Esophagus muscularis mucosa (tissue), 4 donors: ENCODE data around the gene GBA3. TPM values are rescaled to one million over a fixed set of nuclear protein-coding genes. Genes with fewer than 3 reads are reported as not detected.

Experiments
- DNase-seq: peaks from one replicate; pipeline ENCODE4 v3.0.0-alpha.2; 2017; ENCODE audit errors: extremely low spot score
- H3K27ac ChIP-seq, 4 donors: fragments of 200-600 bp; sonication (generic); replicated peaks in 1 of 4; 1 replicate in 3 of 4; 2 replicates in 1 of 4; pipeline ENCODE4 v1.5.1; 2016 to 2019; ENCODE audit warnings: mild to moderate bottlenecking in 1 of 4
- H3K27me3 ChIP-seq, 4 donors: fragments of 200-600 bp; sonication (generic); one replicate each; pipeline versions ENCODE4 v1.5.1 to v1.6.0; 2016 to 2019
- H3K36me3 ChIP-seq, 4 donors: fragments of 200-600 bp; sonication (generic); one replicate each; pipeline ENCODE4 v1.5.1; 2016 to 2019
- H3K4me1 ChIP-seq, 4 donors: fragments of 200-600 bp; sonication (generic); one replicate each; pipeline ENCODE4 v1.5.1; 2016 to 2019
- H3K4me3 ChIP-seq, 4 donors: fragments of 200-600 bp; sonication (generic); 1 replicate in 2 of 4; 2 replicates in 2 of 4; pipeline ENCODE4 v1.5.1; 2016 to 2019; ENCODE audit warnings: mild to moderate bottlenecking in 4 of 4, moderate library complexity in 1 of 4
- H3K9me3 ChIP-seq, 4 donors: fragments of 200-600 bp; sonication (generic); 1 replicate in 3 of 4; 2 replicates in 1 of 4; pipeline ENCODE4 v1.5.1; 2016 to 2019
- CTCF ChIP-seq, 3 experiments: fragments of 200-600 bp in 2 of 3; fragments of 450-650 bp in 1 of 3; sonication (generic) in 2 of 3; IDR thresholded peaks; one replicate each; pipeline ENCODE4 v1.5.1; 2017 to 2019; ENCODE audit warnings: antibody characterized with exemption in 3 of 3, mild to moderate bottlenecking in 2 of 3, moderate library complexity in 1 of 3
- EP300 ChIP-seq: sonication (generic); formaldehyde crosslinking; IDR thresholded peaks from one replicate; pipeline ENCODE4 v1.6.1; 2017; ENCODE audit warnings: antibody characterized with exemption
- POLR2A ChIP-seq: fragments of 450-650 bp; IDR thresholded peaks from one replicate; pipeline ENCODE4 v1.6.1; 2017; ENCODE audit warnings: antibody characterized with exemption, moderate library complexity, mild to moderate bottlenecking, low read depth
- POLR2AphosphoS5 ChIP-seq, 2 donors: sonication (generic); formaldehyde crosslinking; IDR thresholded peaks; one replicate each; pipeline ENCODE4 v1.6.1; 2017; ENCODE audit warnings: antibody characterized with exemption in 2 of 2
- WGBS: methylation state at CpG from one replicate; pipeline ENCODE4 v1.1.5; 2018; 5-methylcytosine and 5-hydroxymethylcytosine counted together
- intact Hi-C: fragments of 100-400 bp; cut with DNase I; formaldehyde crosslinking; loops from one replicate; pipeline ENCODE4 v1.15.1; 2023
- total RNA-seq, 4 donors: library from RNA; depleted of rRNA; stranded (reverse); fragments of >200 nt; gene quantifications; one replicate each; pipeline versions ENCODE4 v1.1.0 to v1.2.1, GENCODE V29; 2016

The GBA3 gene
- not detected for total RNA-seq

- Histone ChIP-seq H3K4me1 (no peaks in the 10 kb centered on the region), H3K27me3 (no peaks in the 10 kb centered on the region), H3K36me3 (no peaks in the 10 kb centered on the region), H3K9me3 (no peaks in the 10 kb centered on the region), H3K27ac (no peak within 1 kb of the TSS), H3K4me3 (no peak within 1 kb of the TSS)
- TF ChIP-seq POLR2A (no peak), EP300 (no peak), POLR2AphosphoS5 (IDR thresholded peaks at IDR 0.05) (no peak), CTCF (IDR thresholded peaks at IDR 0.05) (no peak)
- intact Hi-C loops: loop anchor here (2.0 to 5.0 kb wide), 2 partner anchors 280 to 904 kb away; no protein-coding TSS in a partner anchor
- 73% methylated on average over 1 of the region's 1 CpG for WGBS
- no peak for DNase-seq
These were observed at the start of gene GBA3 for GRCh38 chr4:22692736-22693135. Gene GBA3 (plus strand): TSS chr4:22692937.

GRCh38 chr4:22643952-22644351 lies 48.8 kb upstream of the GBA3 start:
- Histone ChIP-seq H3K4me1 (no peaks in the 10 kb centered on the region), H3K4me3 (no peak overlapping the region), H3K9me3 (peaks cover 0 to 13% (median 5%) of the 10 kb centered on the region in 4 donors), H3K27ac (no peak overlapping the region), H3K36me3 (no peaks in the 10 kb centered on the region), H3K27me3 (no peaks in the 10 kb centered on the region)
- intact Hi-C loops: no loop called here
- DNase-seq: no peak
- TF ChIP-seq CTCF (IDR thresholded peaks at IDR 0.05) (no peak), POLR2AphosphoS5 (IDR thresholded peaks at IDR 0.05) (no peak), EP300 (no peak), POLR2A (no peak)
- 91% methylated on average over 4 of the region's 4 CpGs for WGBS

- 74% methylated on average over 1 of the region's 1 CpG for WGBS
- Histone ChIP-seq H3K27me3 (no peaks in the 10 kb centered on the region), H3K27ac (no peak overlapping the region), H3K4me1 (no peaks in the 10 kb centered on the region), H3K36me3 (no peaks in the 10 kb centered on the region), H3K9me3 (peaks cover 0 to 2% (median under 1%) of the 10 kb centered on the region in 4 donors), H3K4me3 (no peak overlapping the region)
- DNase-seq: no peak
- TF ChIP-seq POLR2AphosphoS5 (IDR thresholded peaks at IDR 0.05) (no peak), EP300 (no peak), POLR2A (no peak), CTCF (IDR thresholded peaks at IDR 0.05) (no peak)
- intact Hi-C loops: no loop called here
These were observed 47.1 kb upstream of the GBA3 start for GRCh38 chr4:22645481-22646182.

GRCh38 chr4:22648996-22649395 lies 43.7 kb upstream of the GBA3 start:
- WGBS: 83% methylated on average over 8 of the region's 8 CpGs
- no peaks in the 10 kb centered on the region for H3K9me3 ChIP-seq
- H3K36me3 ChIP-seq: no peaks in the 10 kb centered on the region
- H3K4me3 ChIP-seq: no peak overlapping the region
- intact Hi-C loops: no loop called here
- no peak for TF ChIP-seq CTCF (IDR thresholded peaks at IDR 0.05)
- no peak for TF ChIP-seq EP300
- no peak for TF ChIP-seq POLR2AphosphoS5 (IDR thresholded peaks at IDR 0.05)
- no peak for TF ChIP-seq POLR2A
- H3K4me1 ChIP-seq: no peaks in the 10 kb centered on the region
- no peaks in the 10 kb centered on the region for H3K27me3 ChIP-seq
- no peak for DNase-seq
- no peak overlapping the region for H3K27ac ChIP-seq

GRCh38 chr4:22650771-22651170 lies 42.0 kb upstream of the GBA3 start:
- no peak for DNase-seq
- Histone ChIP-seq H3K36me3 (no peaks in the 10 kb centered on the region), H3K27me3 (no peaks in the 10 kb centered on the region), H3K9me3 (no peaks in the 10 kb centered on the region), H3K4me3 (no peak overlapping the region), H3K4me1 (no peaks in the 10 kb centered on the region), H3K27ac (no peak overlapping the region)
- intact Hi-C loops: no loop called here
- no peak for TF ChIP-seq EP300
